Right renal cortex interstitium (tissue), 3 donors: ENCODE data around the gene CTDSPL. TPM values are rescaled to one million over a fixed set of nuclear protein-coding genes. Genes with fewer than 3 reads are reported as not detected.

Experiments used
- DNase-seq, 3 donors: peaks; one replicate each; pipeline ENCODE4 v3.0.0-alpha.2; 2013; ENCODE audit warnings: low read depth in 3 of 3, low spot score in 2 of 3
- polyA plus RNA-seq, 3 donors: library from polyadenylated mRNA; unstranded; fragments of 120-200 nt; gene quantifications; one replicate each; pipeline ENCODE4 v1.2.1, GENCODE V29; 2013; ENCODE audit not compliant: insufficient read length in 3 of 3

Gene CTDSPL
- polyA plus RNA-seq, 3 donors: 97.9 to 113 (median 107) TPM

- no peak for DNase-seq
Observed at GRCh38 chr3:37852771-37853170, 8.9 kb upstream of the CTDSPL start.

- DNase-seq: no peak
Observed at GRCh38 chr3:37853691-37854413, 7.8 kb upstream of the CTDSPL start.

GRCh38 chr3:37855363-37855970 is 6.2 kb upstream of the CTDSPL start:
- DNase-seq: peak in 2 of 3 donors; percentile 63 to 67

GRCh38 chr3:37856381-37856780 is 5.3 kb upstream of the CTDSPL start:
- no peak for DNase-seq

GRCh38 chr3:37858742-37859141 is 2.9 kb upstream of the CTDSPL start:
- DNase-seq: no peak

GRCh38 chr3:37859354-37859753 is 2.3 kb upstream of the CTDSPL start:
- DNase-seq: no peak

- no peak for DNase-seq
Observed at GRCh38 chr3:37859908-37860199, 1.8 kb upstream of the CTDSPL start.

- peak in 1 of 3 donors; percentile 39 for DNase-seq
Observed at GRCh38 chr3:37862219-37862902, 681 bp downstream of the CTDSPL start.

- DNase-seq: no peak
Observed at GRCh38 chr3:37862903-37863815, 1.5 kb downstream of the CTDSPL start.

- DNase-seq: no peak
Observed at GRCh38 chr3:37863949-37864822, 2.5 kb downstream of the CTDSPL start.

GRCh38 chr3:37864904-37865303 is 3.2 kb downstream of the CTDSPL start:
- DNase-seq: no peak

- no peak for DNase-seq
Observed at GRCh38 chr3:37867144-37867543, 5.5 kb downstream of the CTDSPL start.

- no peak for DNase-seq
Observed at GRCh38 chr3:37871858-37872257, 10.2 kb downstream of the CTDSPL start.

GRCh38 chr3:37872413-37873160 is 10.9 kb downstream of the CTDSPL start:
- DNase-seq: no peak

GRCh38 chr3:37876279-37876678 is 14.6 kb downstream of the CTDSPL start:
- no peak for DNase-seq

GRCh38 chr3:37882711-37883110 is 21.0 kb downstream of the CTDSPL start:
- DNase-seq: no peak

- DNase-seq: no peak
Observed at GRCh38 chr3:37885814-37886213, 24.1 kb downstream of the CTDSPL start.

- DNase-seq: no peak
Observed at GRCh38 chr3:37886395-37886794, 24.7 kb downstream of the CTDSPL start.

- no peak for DNase-seq
Observed at GRCh38 chr3:37887062-37887461, 25.4 kb downstream of the CTDSPL start.
